GM23338 (cell line): ENCODE data around the gene MITF. TPM values are rescaled to one million over a fixed set of nuclear protein-coding genes. Genes with fewer than 3 reads are reported as not detected.
A peak's percentile ranks its signal among the peaks of the same experiment; 100 is the strongest.

Experiments
- ATAC-seq: fragments of 200-7000 bp; cut with Tn5 transposase; 3 replicates; pipeline ENCODE4 v1.9.1; 2020
- DNase-seq: peaks from one replicate; pipeline ENCODE4 v3.0.0-alpha.2; 2015; ENCODE audit warnings: low spot score
- H2AFZ ChIP-seq: fragments of 200-600 bp; sonication (generic); 2 replicates; pipeline ENCODE4 v1.8.0; 2016; ENCODE audit warnings: antibody characterized with exemption, mild to moderate bottlenecking, moderate library complexity
- H3F3A ChIP-seq: fragments of 200-600 bp; sonication (generic); replicated peaks from 2 replicates; pipeline ENCODE4 v1.8.0; 2017; ENCODE audit warnings: antibody characterized with exemption, mixed run types, low read depth
- H3K27ac ChIP-seq: fragments of 200-600 bp; sonication (generic); 2 replicates; pipeline ENCODE4 v1.6.1; 2016; ENCODE audit warnings: low read depth
- H3K27me3 ChIP-seq: fragments of 200-600 bp; sonication (generic); 2 replicates; pipeline ENCODE4 v1.8.0; 2016; ENCODE audit warnings: mild to moderate bottlenecking, mixed run types, moderate library complexity; ENCODE audit not compliant: insufficient read depth
- H3K36me3 ChIP-seq: fragments of 200-600 bp; sonication (generic); 2 replicates; pipeline ENCODE4 v1.8.0; 2016; ENCODE audit warnings: mild to moderate bottlenecking; ENCODE audit not compliant: insufficient read depth
- H3K4me1 ChIP-seq: fragments of 200-600 bp; sonication (generic); 2 replicates; pipeline ENCODE4 v1.8.0; 2016; ENCODE audit warnings: mild to moderate bottlenecking, moderate library complexity; ENCODE audit not compliant: insufficient read depth
- H3K4me2 ChIP-seq: fragments of 200-600 bp; sonication (generic); 2 replicates; pipeline ENCODE4 v1.7.1; 2017; ENCODE audit warnings: mixed run types
- H3K4me3 ChIP-seq: fragments of 200-600 bp; sonication (generic); 2 replicates; pipeline ENCODE4 v1.6.1; 2016; ENCODE audit warnings: mixed run types
- H3K79me2 ChIP-seq: fragments of 200-600 bp; sonication (generic); replicated peaks from 2 replicates; pipeline ENCODE4 v1.8.0; 2017; ENCODE audit warnings: mild to moderate bottlenecking; ENCODE audit not compliant: insufficient read depth
- H3K9me2 ChIP-seq: fragments of 200-600 bp; sonication (generic); 2 replicates; pipeline ENCODE4 v1.8.0; 2017; ENCODE audit not compliant: insufficient read depth
- H4K20me1 ChIP-seq: fragments of 200-600 bp; sonication (generic); replicated peaks from 2 replicates; pipeline ENCODE4 v1.8.0; 2017; ENCODE audit warnings: mild to moderate bottlenecking; ENCODE audit not compliant: insufficient read depth
- H3K27ac Mint-ChIP-seq: 2 replicates; pipeline ENCODE4 v1.8.0; 2020; ENCODE audit warnings: inconsistent platforms, mild to moderate bottlenecking, moderate library complexity, mixed read lengths
- H3K27me3 Mint-ChIP-seq: 3 replicates; pipeline ENCODE4 v1.8.0; 2022; ENCODE audit warnings: low read depth, mild to moderate bottlenecking, moderate library complexity, mixed read lengths, inconsistent platforms; ENCODE audit not compliant: insufficient read depth, poor library complexity
- H3K36me3 Mint-ChIP-seq: 3 replicates; pipeline ENCODE4 v1.8.0; 2021; ENCODE audit warnings: low read depth, mild to moderate bottlenecking, inconsistent platforms, moderate library complexity, mixed read lengths
- H3K4me1 Mint-ChIP-seq: 3 replicates; pipeline ENCODE4 v1.8.0; 2020; ENCODE audit warnings: mild to moderate bottlenecking, inconsistent platforms, mixed read lengths
- H3K4me3 Mint-ChIP-seq: 3 replicates; pipeline ENCODE4 v1.8.0; 2021; ENCODE audit warnings: moderate library complexity, mild to moderate bottlenecking, inconsistent platforms, mixed read lengths
- H3K9me3 Mint-ChIP-seq: 3 replicates; pipeline ENCODE4 v1.8.0; 2020; ENCODE audit warnings: moderate library complexity, mild to moderate bottlenecking, inconsistent platforms, mixed read lengths
- CREB1 ChIP-seq: fragments of 250-450 bp; sonication (Bioruptor Pico); IDR thresholded peaks from 2 replicates; pipeline ENCODE4 v1.5.0; 2020; ENCODE audit warnings: low read depth, mild to moderate bottlenecking, moderate library complexity
- EZH2 ChIP-seq: fragments of 200-600 bp; sonication (generic); IDR thresholded peaks from one replicate; pipeline ENCODE4 v1.8.0; 2017; ENCODE audit warnings: antibody characterized with exemption, mild to moderate bottlenecking, low read depth; ENCODE audit not compliant: unreplicated experiment
- EZH2phosphoT487 ChIP-seq: fragments of 200-600 bp; sonication (generic); IDR thresholded peaks from one replicate; pipeline ENCODE4 v1.8.1; 2018; ENCODE audit warnings: antibody characterized with exemption; ENCODE audit not compliant: unreplicated experiment
- JUNB ChIP-seq: IDR thresholded peaks from one replicate; pipeline ENCODE4 v1.6.1; 2016; ENCODE audit warnings: antibody characterized with exemption; ENCODE audit not compliant: unreplicated experiment
- NANOG ChIP-seq: IDR thresholded peaks from 2 replicates; pipeline ENCODE4 v1.6.1; 2016; ENCODE audit warnings: antibody characterized with exemption, borderline replicate concordance
- POLR2AphosphoS5 ChIP-seq: IDR thresholded peaks from 2 replicates; pipeline ENCODE4 v1.6.1; 2016; ENCODE audit warnings: antibody characterized with exemption, low read depth
- ZNF114 ChIP-seq: fragments of 250-450 bp; sonication (Bioruptor Pico); IDR thresholded peaks from 2 replicates; pipeline ENCODE4 v1.5.0; 2020; ENCODE audit warnings: mild to moderate bottlenecking, moderate library complexity
- ZNF331 ChIP-seq: fragments of 250-450 bp; sonication (Bioruptor Pico); IDR thresholded peaks from 2 replicates; pipeline ENCODE4 v1.5.0; 2020; ENCODE audit warnings: low read depth, mild to moderate bottlenecking, moderate library complexity
- long read RNA-seq: library from polyadenylated mRNA; unstranded; transcript quantifications from one replicate; pipeline ENCODE4 v2.0.0, GENCODE V29; 2020; ENCODE audit not compliant: unreplicated experiment
- polyA plus RNA-seq: library from polyadenylated mRNA; unstranded; fragments of >200 nt; fragmentation: Nextera tagmentation; extraction: Ambion mirVana; gene quantifications from 2 replicates; pipeline ENCODE4 v1.2.1, GENCODE V29; 2016
- total RNA-seq: library from RNA; depleted of rRNA; stranded (reverse); fragments of >200 nt; shearing (Covaris generic); gene quantifications from 2 replicates; pipeline ENCODE4 v1.2.3, GENCODE V29; 2014; rRNA removed
- TF ChIP-seq, protein P1 (sequence below): fragments of 250-450 bp; sonication (Bioruptor Pico); IDR thresholded peaks from 2 replicates; pipeline ENCODE4 v1.5.0; 2020; ENCODE audit warnings: mild to moderate bottlenecking, moderate library complexity
- TF ChIP-seq, protein P2 (sequence below): IDR thresholded peaks from 2 replicates; pipeline ENCODE4 v1.6.1; 2016; ENCODE audit warnings: antibody characterized with exemption

MITF gene, protein sequence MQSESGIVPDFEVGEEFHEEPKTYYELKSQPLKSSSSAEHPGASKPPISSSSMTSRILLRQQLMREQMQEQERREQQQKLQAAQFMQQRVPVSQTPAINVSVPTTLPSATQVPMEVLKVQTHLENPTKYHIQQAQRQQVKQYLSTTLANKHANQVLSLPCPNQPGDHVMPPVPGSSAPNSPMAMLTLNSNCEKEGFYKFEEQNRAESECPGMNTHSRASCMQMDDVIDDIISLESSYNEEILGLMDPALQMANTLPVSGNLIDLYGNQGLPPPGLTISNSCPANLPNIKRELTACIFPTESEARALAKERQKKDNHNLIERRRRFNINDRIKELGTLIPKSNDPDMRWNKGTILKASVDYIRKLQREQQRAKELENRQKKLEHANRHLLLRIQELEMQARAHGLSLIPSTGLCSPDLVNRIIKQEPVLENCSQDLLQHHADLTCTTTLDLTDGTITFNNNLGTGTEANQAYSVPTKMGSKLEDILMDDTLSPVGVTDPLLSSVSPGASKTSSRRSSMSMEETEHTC
- total RNA-seq (1.9 and 4.2 TPM in 2 replicates), polyA plus RNA-seq (1.5 and 2.4 TPM in 2 replicates)
- long read RNA-seq: 0 reads

DNA sequence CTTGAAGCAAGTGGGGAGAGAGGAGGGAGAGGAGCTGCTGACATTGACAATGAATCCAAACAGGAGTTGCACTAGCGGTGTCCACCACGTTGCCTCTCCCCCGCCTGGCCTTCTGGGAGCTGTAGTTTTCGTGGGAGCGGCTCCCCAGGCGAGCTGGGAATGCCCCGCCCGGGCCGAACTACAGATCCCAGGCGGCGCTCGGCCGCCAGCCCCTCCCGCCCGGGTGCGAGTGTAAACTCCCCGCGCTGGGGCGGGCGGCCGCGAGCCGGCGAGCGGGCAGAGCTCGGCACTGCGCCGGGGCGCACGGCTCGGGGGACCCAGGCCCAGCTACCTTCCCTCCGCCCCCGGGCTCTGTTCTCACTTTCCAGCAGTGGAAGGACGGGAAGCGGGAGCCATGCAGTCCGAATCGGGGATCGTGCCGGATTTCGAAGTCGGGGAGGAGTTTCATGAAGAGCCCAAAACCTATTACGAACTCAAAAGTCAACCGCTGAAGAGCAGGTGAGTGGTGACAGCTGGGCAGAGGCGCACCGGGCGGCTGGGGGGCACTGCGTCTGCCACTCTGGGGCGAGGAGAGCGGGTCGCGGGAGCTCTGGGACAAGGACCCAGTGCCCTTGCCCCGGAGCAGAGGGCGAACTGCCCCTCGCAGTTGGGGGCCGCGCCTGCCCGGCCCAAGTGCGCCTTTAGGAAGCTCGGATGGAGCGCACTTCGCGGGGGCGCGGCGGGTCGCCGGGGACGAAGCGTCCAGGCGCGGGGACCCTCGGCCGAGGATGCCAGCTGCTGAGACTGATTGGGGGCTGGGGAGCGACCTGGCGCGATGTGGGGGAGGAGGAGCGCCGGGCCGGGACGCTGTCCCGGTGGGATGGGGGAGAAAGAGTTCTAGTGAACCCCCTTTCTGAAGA is at the start of gene MITF:
Gene MITF (plus strand): TSS at position 261 of the 899 bp plus-strand sequence. CDS start 134 bp downstream, at position 395.
- no peak within 1 kb of the TSS for H3K27ac Mint-ChIP-seq

More for the DNA sequence above, at the start of gene MITF:
- TF ChIP-seq NANOG (no peak), ZNF114 (no peak), JUNB (no peak), CREB1 (CRISPR knock-in tag) (peak; percentile 72), ZNF331 (CRISPR knock-in tag) (no peak), POLR2AphosphoS5 (no peak), EZH2phosphoT487 (no peak), EZH2 (no peak)
- TF ChIP-seq, protein P1, sequence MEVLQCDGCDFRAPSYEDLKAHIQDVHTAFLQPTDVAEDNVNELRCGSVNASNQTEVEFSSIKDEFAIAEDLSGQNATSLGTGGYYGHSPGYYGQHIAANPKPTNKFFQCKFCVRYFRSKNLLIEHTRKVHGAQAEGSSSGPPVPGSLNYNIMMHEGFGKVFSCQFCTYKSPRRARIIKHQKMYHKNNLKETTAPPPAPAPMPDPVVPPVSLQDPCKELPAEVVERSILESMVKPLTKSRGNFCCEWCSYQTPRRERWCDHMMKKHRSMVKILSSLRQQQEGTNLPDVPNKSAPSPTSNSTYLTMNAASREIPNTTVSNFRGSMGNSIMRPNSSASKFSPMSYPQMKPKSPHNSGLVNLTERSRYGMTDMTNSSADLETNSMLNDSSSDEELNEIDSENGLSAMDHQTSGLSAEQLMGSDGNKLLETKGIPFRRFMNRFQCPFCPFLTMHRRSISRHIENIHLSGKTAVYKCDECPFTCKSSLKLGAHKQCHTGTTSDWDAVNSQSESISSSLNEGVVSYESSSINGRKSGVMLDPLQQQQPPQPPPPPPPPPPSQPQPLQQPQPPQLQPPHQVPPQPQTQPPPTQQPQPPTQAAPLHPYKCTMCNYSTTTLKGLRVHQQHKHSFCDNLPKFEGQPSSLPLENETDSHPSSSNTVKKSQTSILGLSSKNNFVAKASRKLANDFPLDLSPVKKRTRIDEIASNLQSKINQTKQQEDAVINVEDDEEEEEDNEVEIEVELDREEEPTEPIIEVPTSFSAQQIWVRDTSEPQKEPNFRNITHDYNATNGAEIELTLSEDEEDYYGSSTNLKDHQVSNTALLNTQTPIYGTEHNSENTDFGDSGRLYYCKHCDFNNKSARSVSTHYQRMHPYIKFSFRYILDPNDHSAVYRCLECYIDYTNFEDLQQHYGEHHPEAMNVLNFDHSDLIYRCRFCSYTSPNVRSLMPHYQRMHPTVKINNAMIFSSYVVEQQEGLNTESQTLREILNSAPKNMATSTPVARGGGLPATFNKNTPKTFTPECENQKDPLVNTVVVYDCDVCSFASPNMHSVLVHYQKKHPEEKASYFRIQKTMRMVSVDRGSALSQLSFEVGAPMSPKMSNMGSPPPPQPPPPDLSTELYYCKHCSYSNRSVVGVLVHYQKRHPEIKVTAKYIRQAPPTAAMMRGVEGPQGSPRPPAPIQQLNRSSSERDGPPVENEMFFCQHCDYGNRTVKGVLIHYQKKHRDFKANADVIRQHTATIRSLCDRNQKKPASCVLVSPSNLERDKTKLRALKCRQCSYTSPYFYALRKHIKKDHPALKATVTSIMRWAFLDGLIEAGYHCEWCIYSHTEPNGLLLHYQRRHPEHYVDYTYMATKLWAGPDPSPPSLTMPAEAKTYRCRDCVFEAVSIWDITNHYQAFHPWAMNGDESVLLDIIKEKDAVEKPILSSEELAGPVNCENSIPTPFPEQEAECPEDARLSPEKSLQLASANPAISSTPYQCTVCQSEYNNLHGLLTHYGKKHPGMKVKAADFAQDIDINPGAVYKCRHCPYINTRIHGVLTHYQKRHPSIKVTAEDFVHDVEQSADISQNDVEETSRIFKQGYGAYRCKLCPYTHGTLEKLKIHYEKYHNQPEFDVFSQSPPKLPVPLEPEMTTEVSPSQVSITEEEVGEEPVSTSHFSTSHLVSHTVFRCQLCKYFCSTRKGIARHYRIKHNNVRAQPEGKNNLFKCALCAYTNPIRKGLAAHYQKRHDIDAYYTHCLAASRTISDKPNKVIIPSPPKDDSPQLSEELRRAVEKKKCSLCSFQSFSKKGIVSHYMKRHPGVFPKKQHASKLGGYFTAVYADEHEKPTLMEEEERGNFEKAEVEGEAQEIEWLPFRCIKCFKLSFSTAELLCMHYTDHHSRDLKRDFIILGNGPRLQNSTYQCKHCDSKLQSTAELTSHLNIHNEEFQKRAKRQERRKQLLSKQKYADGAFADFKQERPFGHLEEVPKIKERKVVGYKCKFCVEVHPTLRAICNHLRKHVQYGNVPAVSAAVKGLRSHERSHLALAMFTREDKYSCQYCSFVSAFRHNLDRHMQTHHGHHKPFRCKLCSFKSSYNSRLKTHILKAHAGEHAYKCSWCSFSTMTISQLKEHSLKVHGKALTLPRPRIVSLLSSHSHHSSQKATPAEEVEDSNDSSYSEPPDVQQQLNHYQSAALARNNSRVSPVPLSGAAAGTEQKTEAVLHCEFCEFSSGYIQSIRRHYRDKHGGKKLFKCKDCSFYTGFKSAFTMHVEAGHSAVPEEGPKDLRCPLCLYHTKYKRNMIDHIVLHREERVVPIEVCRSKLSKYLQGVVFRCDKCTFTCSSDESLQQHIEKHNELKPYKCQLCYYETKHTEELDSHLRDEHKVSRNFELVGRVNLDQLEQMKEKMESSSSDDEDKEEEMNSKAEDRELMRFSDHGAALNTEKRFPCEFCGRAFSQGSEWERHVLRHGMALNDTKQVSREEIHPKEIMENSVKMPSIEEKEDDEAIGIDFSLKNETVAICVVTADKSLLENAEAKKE (CRISPR knock-in tag): no peak
- TF ChIP-seq, protein P2, sequence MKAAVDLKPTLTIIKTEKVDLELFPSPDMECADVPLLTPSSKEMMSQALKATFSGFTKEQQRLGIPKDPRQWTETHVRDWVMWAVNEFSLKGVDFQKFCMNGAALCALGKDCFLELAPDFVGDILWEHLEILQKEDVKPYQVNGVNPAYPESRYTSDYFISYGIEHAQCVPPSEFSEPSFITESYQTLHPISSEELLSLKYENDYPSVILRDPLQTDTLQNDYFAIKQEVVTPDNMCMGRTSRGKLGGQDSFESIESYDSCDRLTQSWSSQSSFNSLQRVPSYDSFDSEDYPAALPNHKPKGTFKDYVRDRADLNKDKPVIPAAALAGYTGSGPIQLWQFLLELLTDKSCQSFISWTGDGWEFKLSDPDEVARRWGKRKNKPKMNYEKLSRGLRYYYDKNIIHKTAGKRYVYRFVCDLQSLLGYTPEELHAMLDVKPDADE: peak; percentile 88
- H3K9me2 ChIP-seq: no peaks in the 10 kb centered on the region
- H3K36me3 ChIP-seq: no peaks in the 10 kb centered on the region
- Mint-ChIP-seq H3K36me3 (no peaks in the 10 kb centered on the region), H3K4me1 (peaks cover 25% of the 10 kb centered on the region), H3K4me3 (peak within 1 kb of the TSS; percentile 86), H3K27me3 (peaks cover 2% of the 10 kb centered on the region), H3K9me3 (no peaks in the 10 kb centered on the region)
- peak within 1 kb of the TSS; percentile 94 for H3K4me3 ChIP-seq
- H3K27me3 ChIP-seq: peaks cover 47% of the 10 kb centered on the region
- H2AFZ ChIP-seq: peak within 1 kb of the TSS; percentile 100
- no peaks in the 10 kb centered on the region for H3F3A ChIP-seq
- ATAC-seq (peak; percentile 90), DNase-seq (peak; percentile 97)
- peaks cover 12% of the 10 kb centered on the region; the same call in 1 of the 2 replicates for H3K4me1 ChIP-seq
- H3K79me2 ChIP-seq: no peaks in the 10 kb centered on the region
- peak within 1 kb of the TSS; percentile 88 for H3K4me2 ChIP-seq
- no peaks in the 10 kb centered on the region for H4K20me1 ChIP-seq
- no peak within 1 kb of the TSS for H3K27ac ChIP-seq
